OCI-LY1 (cell line): ENCODE results near the gene PSD.

ENCODE experiments used
- H2AFZ ChIP-seq: fragments of 200-600 bp; sonication (generic), shearing (Covaris generic); 2 replicates; pipeline ENCODE4 v1.6.0; 2014; ENCODE audit warnings: antibody characterized with exemption, mild to moderate bottlenecking, low read length
- H3F3A ChIP-seq: fragments of 200-600 bp; sonication (generic), shearing (Covaris generic); 2 replicates; pipeline ENCODE4 v1.6.0; 2014; ENCODE audit warnings: mild to moderate bottlenecking, antibody characterized with exemption, low read length, moderate library complexity; ENCODE audit not compliant: insufficient read depth
- H3K27ac ChIP-seq: fragments of 200-600 bp; sonication (generic); 2 replicates; pipeline ENCODE4 v1.5.1; 2014; ENCODE audit warnings: low read length, mixed run types, mild to moderate bottlenecking, low read depth; ENCODE audit not compliant: poor library complexity, severe bottlenecking
- H3K27me3 ChIP-seq: fragments of 200-600 bp; sonication (generic); 2 replicates; pipeline ENCODE4 v1.6.0; 2014; ENCODE audit warnings: antibody characterized with exemption, mild to moderate bottlenecking, low read length, moderate library complexity; ENCODE audit not compliant: insufficient read depth
- H3K36me3 ChIP-seq: fragments of 200-600 bp; sonication (generic); 2 replicates; pipeline ENCODE4 v1.6.1; 2014; ENCODE audit warnings: mild to moderate bottlenecking, antibody characterized with exemption, low read length, moderate library complexity, mixed read lengths; ENCODE audit not compliant: insufficient read depth
- H3K4me1 ChIP-seq: fragments of 200-600 bp; sonication (generic); 2 replicates; pipeline ENCODE4 v1.5.1; 2014; ENCODE audit warnings: mild to moderate bottlenecking, low read length, moderate library complexity; ENCODE audit not compliant: insufficient read depth, severe bottlenecking
- H3K4me2 ChIP-seq: fragments of 200-600 bp; sonication (generic), shearing (Covaris generic); 2 replicates; pipeline ENCODE4 v1.6.1; 2014; ENCODE audit warnings: low read length
- H3K4me3 ChIP-seq: fragments of 200-600 bp; sonication (generic); 2 replicates; pipeline ENCODE4 v1.5.1; 2014; ENCODE audit warnings: low read length, low read depth, mild to moderate bottlenecking, mixed read lengths; ENCODE audit not compliant: poor library complexity, severe bottlenecking
- H3K79me2 ChIP-seq: fragments of 200-600 bp; shearing (Covaris generic); 2 replicates; pipeline ENCODE4 v1.6.1; 2016; ENCODE audit warnings: mixed run types, low read length, mixed read lengths; ENCODE audit not compliant: insufficient read depth
- H3K9ac ChIP-seq: fragments of 200-600 bp; sonication (generic), shearing (Covaris generic); 2 replicates; pipeline ENCODE4 v1.6.1; 2014; ENCODE audit warnings: mild to moderate bottlenecking, low read length, mixed read lengths
- H3K9me2 ChIP-seq: fragments of 200-600 bp; sonication (generic), shearing (Covaris generic); 2 replicates; pipeline ENCODE4 v1.6.1; 2014; ENCODE audit warnings: low read depth, mild to moderate bottlenecking, low read length, mixed read lengths
- H3K9me3 ChIP-seq: fragments of 200-600 bp; shearing (Covaris generic); 2 replicates; pipeline ENCODE4 v1.6.1; 2014; ENCODE audit warnings: low read length, mixed read lengths
- H4K20me1 ChIP-seq: fragments of 200-600 bp; sonication (generic), shearing (Covaris generic); 2 replicates; pipeline ENCODE4 v1.6.0; 2016; ENCODE audit warnings: mild to moderate bottlenecking, low read length; ENCODE audit not compliant: insufficient read depth
- EZH2 ChIP-seq: fragments of 200-600 bp; sonication (generic), shearing (Covaris generic); IDR thresholded peaks from 2 replicates; pipeline ENCODE4 v1.8.0; 2017; ENCODE audit warnings: borderline replicate concordance, mixed run types, mild to moderate bottlenecking, antibody characterized with exemption, low read length, moderate library complexity, mixed read lengths
- TF ChIP-seq, protein P1 (sequence below): fragments of 200-600 bp; sonication (generic), shearing (Covaris generic); IDR thresholded peaks from 2 replicates; pipeline ENCODE4 v1.5.1; 2017; ENCODE audit warnings: mild to moderate bottlenecking, antibody characterized with exemption, low read length, moderate library complexity, mixed read lengths

The PSD gene

GRCh38 chr10:102414749-102415148 lies 3.8 kb downstream of the PSD start:
- H3K4me2 ChIP-seq, result no peak overlapping the region

DNA sequence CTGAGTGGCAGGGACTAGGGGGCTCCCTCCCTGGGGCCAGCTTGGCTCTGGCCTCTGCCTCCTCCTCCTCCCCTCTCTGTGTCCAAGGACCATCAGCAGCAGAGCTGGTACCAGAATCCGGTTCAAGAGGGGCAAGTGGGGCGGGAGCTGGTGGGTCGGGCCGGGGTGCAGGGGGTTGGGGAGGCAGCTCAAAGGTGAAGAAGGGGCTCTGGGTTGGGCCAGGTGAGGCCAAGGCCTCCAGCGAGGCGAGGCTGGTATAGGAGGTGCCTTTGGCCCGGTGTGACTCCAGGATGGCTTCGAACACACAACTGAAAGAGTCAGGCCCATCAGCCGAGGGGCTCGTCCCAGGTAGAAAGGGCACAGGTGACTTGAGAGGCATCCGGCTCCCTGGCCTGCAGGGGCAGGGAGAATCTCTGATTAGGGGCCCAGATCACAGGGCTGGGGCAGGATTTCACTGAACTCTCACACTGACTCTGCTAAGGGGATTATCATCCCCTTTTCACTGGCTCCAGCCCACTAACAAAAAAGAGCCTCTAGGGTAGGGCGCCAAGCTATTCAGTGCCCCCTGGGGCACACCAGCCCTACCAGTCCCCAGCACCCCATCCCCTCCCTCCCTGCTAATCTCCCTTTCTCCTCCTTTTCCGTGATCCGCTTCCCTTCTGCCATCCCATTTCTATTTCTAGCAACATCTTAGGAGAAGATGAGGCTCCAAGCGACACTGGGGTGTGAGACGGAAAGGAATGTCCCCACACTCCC lies 4.6 kb downstream of the PSD start:
- no peaks in the 10 kb centered on the region for H3K36me3 ChIP-seq
- H3K27me3 ChIP-seq, result no peaks in the 10 kb centered on the region
- no peaks in the 10 kb centered on the region for H3K9me2 ChIP-seq
- peaks cover under 1% of the 10 kb centered on the region for H3K4me1 ChIP-seq
- H3K4me2 ChIP-seq, result no peak overlapping the region
- H3K27ac ChIP-seq, result no peak overlapping the region
- H3K9me3 ChIP-seq, result no peaks in the 10 kb centered on the region
- H3K79me2 ChIP-seq, result no peaks in the 10 kb centered on the region
- no peaks in the 10 kb centered on the region for H3F3A ChIP-seq
- H3K4me3 ChIP-seq, result no peak overlapping the region
- no peaks in the 10 kb centered on the region for H4K20me1 ChIP-seq
- H2AFZ ChIP-seq, result no peak overlapping the region
- H3K9ac ChIP-seq, result no peak overlapping the region
- no peak for TF ChIP-seq EZH2
- TF ChIP-seq, protein P1, sequence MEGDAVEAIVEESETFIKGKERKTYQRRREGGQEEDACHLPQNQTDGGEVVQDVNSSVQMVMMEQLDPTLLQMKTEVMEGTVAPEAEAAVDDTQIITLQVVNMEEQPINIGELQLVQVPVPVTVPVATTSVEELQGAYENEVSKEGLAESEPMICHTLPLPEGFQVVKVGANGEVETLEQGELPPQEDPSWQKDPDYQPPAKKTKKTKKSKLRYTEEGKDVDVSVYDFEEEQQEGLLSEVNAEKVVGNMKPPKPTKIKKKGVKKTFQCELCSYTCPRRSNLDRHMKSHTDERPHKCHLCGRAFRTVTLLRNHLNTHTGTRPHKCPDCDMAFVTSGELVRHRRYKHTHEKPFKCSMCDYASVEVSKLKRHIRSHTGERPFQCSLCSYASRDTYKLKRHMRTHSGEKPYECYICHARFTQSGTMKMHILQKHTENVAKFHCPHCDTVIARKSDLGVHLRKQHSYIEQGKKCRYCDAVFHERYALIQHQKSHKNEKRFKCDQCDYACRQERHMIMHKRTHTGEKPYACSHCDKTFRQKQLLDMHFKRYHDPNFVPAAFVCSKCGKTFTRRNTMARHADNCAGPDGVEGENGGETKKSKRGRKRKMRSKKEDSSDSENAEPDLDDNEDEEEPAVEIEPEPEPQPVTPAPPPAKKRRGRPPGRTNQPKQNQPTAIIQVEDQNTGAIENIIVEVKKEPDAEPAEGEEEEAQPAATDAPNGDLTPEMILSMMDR, result no peak

More at GRCh38 chr10:102414749-102415148, 3.8 kb downstream of the PSD start:
- H3K4me3 ChIP-seq, result no peak overlapping the region
- no peaks in the 10 kb centered on the region for H4K20me1 ChIP-seq
- H3F3A ChIP-seq, result no peaks in the 10 kb centered on the region
- peaks cover 8% of the 10 kb centered on the region for H3K4me1 ChIP-seq
- H2AFZ ChIP-seq, result no peak overlapping the region
- H3K9me2 ChIP-seq, result no peaks in the 10 kb centered on the region
- no peaks in the 10 kb centered on the region for H3K79me2 ChIP-seq
- no peaks in the 10 kb centered on the region for H3K9me3 ChIP-seq
- TF ChIP-seq, protein P1, result no peak
- no peak for TF ChIP-seq EZH2
- H3K9ac ChIP-seq, result no peak overlapping the region
- no peak overlapping the region for H3K27ac ChIP-seq
- H3K36me3 ChIP-seq, result no peaks in the 10 kb centered on the region
- H3K27me3 ChIP-seq, result no peaks in the 10 kb centered on the region

- Histone ChIP-seq H3F3A (no peaks in the 10 kb centered on the region), H4K20me1 (no peaks in the 10 kb centered on the region), H3K79me2 (no peaks in the 10 kb centered on the region), H3K9me3 (no peaks in the 10 kb centered on the region), H3K9ac (no peak overlapping the region), H3K4me3 (no peak overlapping the region), H3K27me3 (no peaks in the 10 kb centered on the region), H3K36me3 (no peaks in the 10 kb centered on the region), H3K9me2 (no peaks in the 10 kb centered on the region), H3K4me1 (no peaks in the 10 kb centered on the region), H3K27ac (no peak overlapping the region), H3K4me2 (no peak overlapping the region), H2AFZ (no peak overlapping the region)
- TF ChIP-seq, protein P1, result no peak
- TF ChIP-seq EZH2, result no peak
Observed at GRCh38 chr10:102413053-102413705, 5.4 kb downstream of the PSD start.
